Cardiac fibroblast (primary cell): ENCODE results near the gene ADGRV1.
"Not testable (repeated sequence)": the region's sequence is repeated elsewhere in the genome, so short reads cannot be mapped to it uniquely, and the experiment has no call there.

Experiments
- DNase-seq, 2 donors: peaks; one replicate each; pipeline versions ENCODE4 v3.0.0 to v3.0.0-alpha.2; 2010; ENCODE audit warnings: low read depth in 2 of 2
- H3K4me3 ChIP-seq, 2 donors: replicated peaks in 1 of 2; 1 replicate in 1 of 2; 2 replicates in 1 of 2; pipeline ENCODE4 v1.5.1; 2011; ENCODE audit warnings: low read depth in 2 of 2, low read length in 2 of 2, mild to moderate bottlenecking in 2 of 2, moderate library complexity in 1 of 2
- TF ChIP-seq, protein P1 (sequence below): IDR thresholded peaks from one replicate; pipeline ENCODE4 v1.5.1; 2011; ENCODE audit warnings: low read depth, mild to moderate bottlenecking, low read length, inconsistent platforms

ADGRV1 gene

DNA sequence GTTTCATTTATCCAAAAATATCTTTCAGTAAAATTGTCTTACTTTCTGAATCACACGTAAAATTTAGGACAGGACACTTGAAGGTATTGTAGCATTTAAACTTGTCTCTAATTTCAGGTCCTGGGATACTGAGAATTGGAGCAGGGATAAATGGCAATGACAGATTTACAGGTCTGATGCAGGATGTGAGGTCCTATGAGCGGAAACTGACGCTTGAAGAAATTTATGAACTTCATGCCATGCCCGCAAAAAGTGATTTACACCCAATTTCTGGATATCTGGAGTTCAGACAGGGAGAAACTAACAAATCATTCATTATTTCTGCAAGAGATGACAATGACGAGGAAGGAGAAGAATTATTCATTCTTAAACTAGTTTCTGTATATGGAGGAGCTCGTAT is 99.2 kb downstream of the ADGRV1 start:
- no peak for DNase-seq
- TF ChIP-seq, protein P1, sequence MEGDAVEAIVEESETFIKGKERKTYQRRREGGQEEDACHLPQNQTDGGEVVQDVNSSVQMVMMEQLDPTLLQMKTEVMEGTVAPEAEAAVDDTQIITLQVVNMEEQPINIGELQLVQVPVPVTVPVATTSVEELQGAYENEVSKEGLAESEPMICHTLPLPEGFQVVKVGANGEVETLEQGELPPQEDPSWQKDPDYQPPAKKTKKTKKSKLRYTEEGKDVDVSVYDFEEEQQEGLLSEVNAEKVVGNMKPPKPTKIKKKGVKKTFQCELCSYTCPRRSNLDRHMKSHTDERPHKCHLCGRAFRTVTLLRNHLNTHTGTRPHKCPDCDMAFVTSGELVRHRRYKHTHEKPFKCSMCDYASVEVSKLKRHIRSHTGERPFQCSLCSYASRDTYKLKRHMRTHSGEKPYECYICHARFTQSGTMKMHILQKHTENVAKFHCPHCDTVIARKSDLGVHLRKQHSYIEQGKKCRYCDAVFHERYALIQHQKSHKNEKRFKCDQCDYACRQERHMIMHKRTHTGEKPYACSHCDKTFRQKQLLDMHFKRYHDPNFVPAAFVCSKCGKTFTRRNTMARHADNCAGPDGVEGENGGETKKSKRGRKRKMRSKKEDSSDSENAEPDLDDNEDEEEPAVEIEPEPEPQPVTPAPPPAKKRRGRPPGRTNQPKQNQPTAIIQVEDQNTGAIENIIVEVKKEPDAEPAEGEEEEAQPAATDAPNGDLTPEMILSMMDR, result no peak
- no peak overlapping the region for H3K4me3 ChIP-seq

DNA sequence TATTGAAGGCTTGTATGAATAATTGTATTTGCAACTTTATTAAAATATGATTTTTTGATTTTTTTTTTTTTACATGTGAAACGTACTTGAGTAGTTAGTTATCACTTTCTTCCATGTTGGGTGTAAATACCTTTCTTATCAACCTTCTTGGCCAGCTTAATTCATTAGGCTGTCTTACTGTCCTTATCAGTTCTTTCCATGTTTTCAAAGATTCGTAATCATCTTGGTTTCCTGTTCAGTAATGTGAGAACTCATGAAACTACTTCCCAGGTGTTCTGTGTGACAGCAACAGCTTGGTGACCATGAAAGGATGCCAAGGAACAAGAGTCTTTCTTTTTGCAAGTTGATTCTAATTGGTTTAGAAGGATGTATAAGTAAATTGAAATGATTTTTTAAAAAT is 100.0 kb downstream of the ADGRV1 start:
- DNase-seq, result no peak
- H3K4me3 ChIP-seq, result no peak overlapping the region
- TF ChIP-seq, protein P1, result no peak

DNA sequence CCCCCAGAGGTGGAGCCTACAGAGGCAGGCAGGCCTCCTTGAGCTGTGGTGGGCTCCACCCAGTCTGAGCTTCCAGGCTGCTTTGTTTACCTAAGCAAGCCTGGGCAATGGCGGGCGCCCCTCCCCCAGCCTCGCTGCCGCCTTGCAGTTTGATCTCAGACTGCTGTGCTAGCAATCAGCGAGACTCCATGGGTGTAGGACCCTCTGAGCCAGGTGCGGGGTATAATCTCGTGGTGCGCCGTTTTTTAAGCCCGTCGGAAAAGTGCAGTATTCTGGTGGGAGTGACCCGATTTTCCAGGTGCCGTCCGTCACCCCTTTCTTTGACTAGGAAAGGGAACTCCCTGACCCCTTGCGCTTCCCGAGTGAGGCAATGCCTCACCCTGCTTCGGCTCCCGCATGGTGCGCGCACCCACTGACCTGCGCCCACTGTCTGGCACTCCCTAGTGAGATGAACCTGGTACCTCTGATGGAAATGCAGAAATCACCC is 109.5 kb downstream of the ADGRV1 start:
- DNase-seq, H3K4me3 ChIP-seq: not testable (repeated sequence)

- no peak overlapping the region for H3K4me3 ChIP-seq
- no peak for DNase-seq
These were observed 116.6 kb downstream of the ADGRV1 start for GRCh38 chr5:90675222-90675621.

DNA sequence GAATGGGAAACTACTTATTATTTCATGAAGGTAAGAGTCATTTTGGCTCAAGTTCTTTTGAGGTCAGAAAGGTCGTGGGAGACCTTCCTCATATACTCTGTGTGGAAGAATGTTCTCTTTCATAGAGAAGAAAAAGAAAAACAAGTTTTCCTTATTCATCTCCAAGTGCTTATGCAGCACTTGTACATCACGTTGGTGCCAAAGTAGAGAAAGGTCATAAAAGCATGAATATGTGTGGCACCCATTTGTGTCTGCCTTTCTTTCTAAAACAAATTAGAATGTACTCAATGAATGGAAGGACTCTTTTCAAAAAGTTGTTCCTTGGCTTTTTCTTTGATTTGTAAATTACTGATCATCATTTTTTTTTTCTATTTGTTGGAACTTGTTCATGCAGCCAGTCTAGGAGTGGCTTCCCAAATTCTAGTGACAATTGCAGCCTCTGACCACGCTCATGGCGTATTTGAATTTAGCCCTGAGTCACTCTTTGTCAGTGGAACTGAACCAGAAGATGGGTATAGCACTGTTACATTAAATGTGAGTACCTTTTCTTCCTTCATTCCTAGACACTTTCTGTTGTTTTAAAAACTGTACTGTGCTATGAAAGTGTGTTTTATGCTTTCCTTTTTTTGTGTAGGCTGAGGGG is 122.4 kb downstream of the ADGRV1 start:
- H3K4me3 ChIP-seq, result no peak overlapping the region

More at GRCh38 chr5:90675222-90675621, 116.6 kb downstream of the ADGRV1 start:
- TF ChIP-seq, protein P1, result no peak

GRCh38 chr5:90682278-90682677 is 123.7 kb downstream of the ADGRV1 start:
- DNase-seq, result no peak
- TF ChIP-seq, protein P1, result no peak
- H3K4me3 ChIP-seq, result no peak overlapping the region

More for the DNA sequence above, 122.4 kb downstream of the ADGRV1 start:
- TF ChIP-seq, protein P1, result no peak
- no peak for DNase-seq

- TF ChIP-seq, protein P1, result no peak
- no peak for DNase-seq
- no peak overlapping the region for H3K4me3 ChIP-seq
These were observed 126.9 kb downstream of the ADGRV1 start for GRCh38 chr5:90685425-90686022.

DNA sequence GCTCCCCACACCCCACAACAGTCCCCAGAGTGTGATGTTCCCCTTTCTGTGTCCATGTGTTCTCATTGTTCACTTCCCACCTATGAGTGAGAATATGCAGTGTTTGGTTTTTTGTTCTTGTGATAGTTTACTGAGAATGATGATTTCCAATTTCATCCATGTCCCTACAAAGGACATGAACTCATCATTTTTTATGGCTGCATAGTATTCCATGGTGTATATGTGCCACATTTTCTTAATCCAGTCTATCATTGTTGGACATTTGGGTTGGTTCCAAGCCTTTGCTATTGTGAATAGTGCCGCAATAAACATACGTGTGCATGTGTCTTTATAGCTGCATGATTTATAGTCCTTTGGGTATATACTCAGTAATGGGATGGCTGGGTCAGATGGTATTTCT is 127.8 kb downstream of the ADGRV1 start:
- DNase-seq, H3K4me3 ChIP-seq: not testable (repeated sequence)

DNA sequence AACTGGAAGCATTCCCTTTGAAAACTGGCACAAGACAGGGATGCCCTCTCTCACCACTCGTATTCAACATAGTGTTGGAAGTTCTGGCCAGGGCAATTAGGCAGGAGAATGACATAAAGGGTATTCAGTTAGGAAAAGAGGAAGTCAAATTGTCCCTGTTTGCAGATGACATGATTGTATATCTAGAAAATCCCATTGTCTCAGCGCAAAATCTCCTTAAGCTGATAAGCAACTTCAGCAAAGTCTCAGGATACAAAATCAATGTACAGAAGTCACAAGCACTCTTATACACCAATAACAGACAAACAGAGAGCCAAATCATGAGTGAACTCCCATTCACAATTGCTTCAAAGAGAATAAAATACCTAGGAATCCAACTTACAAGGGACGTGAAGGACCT is 128.9 kb downstream of the ADGRV1 start:
- DNase-seq, result not testable (repeated sequence)

More for the DNA sequence above, 128.9 kb downstream of the ADGRV1 start:
- not testable (repeated sequence) for H3K4me3 ChIP-seq
